ENCODE results near the gene PLXNA4. TPM values are rescaled to one million over a fixed set of nuclear protein-coding genes. Genes with fewer than 3 reads are reported as not detected.
A peak's percentile ranks its signal among the peaks of the same experiment; 100 is the strongest.

Gene PLXNA4
- total and polyA plus RNA-seq, 9 of the 15 experiments (the other 6 are each of a cell fraction or from before 2014, with no cell fraction given), result under 0.01 to 0.09 TPM; not detected in 7

DNA sequence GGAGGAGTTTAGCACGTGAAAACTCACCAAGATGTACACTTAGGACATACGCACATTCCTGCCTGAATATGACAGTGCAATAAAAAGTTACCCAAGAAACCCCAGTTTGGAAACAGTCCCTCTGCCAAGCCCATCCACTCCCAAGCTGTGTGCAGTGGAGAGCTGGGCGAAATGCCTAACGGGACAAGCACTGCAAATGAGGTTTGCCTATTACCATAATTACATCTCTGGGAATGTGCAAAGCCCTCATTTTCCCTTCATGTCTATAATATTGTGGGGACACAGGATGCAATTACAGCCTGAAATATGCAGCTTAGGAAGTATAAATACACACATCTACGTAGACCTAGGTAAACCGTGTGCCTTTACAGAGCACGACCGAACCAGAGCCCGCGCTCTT lies 117.5 kb downstream of the PLXNA4 start:
- in situ Hi-C loops (cut with MboI) (no loop called here), intact Hi-C loops (cut with micrococcal nuclease) (no loop called here)
- no peaks in the 10 kb centered on the region for H3K9me3 ChIP-seq (replicated peaks; ENCODE audit: control insufficient read depth, insufficient read depth, low read depth, low read length)
- no peaks in the 10 kb centered on the region for H3K36me3 ChIP-seq (ENCODE audit: control insufficient read depth, insufficient read depth, low read length)
- H3K27ac ChIP-seq (ENCODE audit: extremely low read depth, low read depth, low read length), result no peak overlapping the region
- no peak overlapping the region for H3K4me2 ChIP-seq (ENCODE audit: insufficient read depth, low read length)
- CTCF ChIA-PET (ENCODE audit: low intra/inter-chr PET ratio), result no interaction called here
- no peaks in the 10 kb centered on the region for H4K20me1 ChIP-seq (replicated peaks; ENCODE audit: control insufficient read depth, insufficient read depth, low read length)
- BruUV-seq (replicated peaks), result no TSS peak
- H3K79me2 ChIP-seq (ENCODE audit: control insufficient read depth, insufficient read depth, low read length), result no peaks in the 10 kb centered on the region
- no peak overlapping the region for H3K9ac ChIP-seq (ENCODE audit: insufficient read depth in 1 of 2, low read depth in 2 of 2, low read length in 2 of 2)
- no peaks in the 10 kb centered on the region for H3K4me1 ChIP-seq (replicated peaks in 1 of 2; ENCODE audit: control insufficient read depth in 2 of 2, insufficient read depth in 2 of 2, low read length in 2 of 2)
- WGBS (ENCODE audit: insufficient coverage, low coverage, missing lambda C conversion rate), result 0% methylated on average over 10 of the region's 10 CpGs
- peak; percentile 46 for FAIRE-seq
- DNase-seq (ENCODE audit: extremely low read depth in 1 of 4, low spot score in 3 of 4), result no peak
- H2AFZ ChIP-seq (ENCODE audit: low read depth, low read length), result no peak overlapping the region
- ATAC-seq, result no peak
- no peak overlapping the region for H3K4me3 ChIP-seq
- peaks cover 8 to 14% of the 10 kb centered on the region in 2 experiments for H3K27me3 ChIP-seq (ENCODE audit: control insufficient read depth in 2 of 2, insufficient read depth in 2 of 2, low read length in 2 of 2)
- POLR2A ChIA-PET, result interaction anchor here (0.6 kb wide), 1 partner anchor 37 kb away, joined by 3 read pairs; no protein-coding TSS in a partner anchor
- H3K9me1 ChIP-seq (ENCODE audit: control insufficient read depth, insufficient read depth, low read length), result no peaks in the 10 kb centered on the region
- TF ChIP-seq ETV5 (CRISPR knock-in tag; IDR thresholded peaks at IDR 0.05; ENCODE audit: low read depth) (no peak), STAT5A (IDR thresholded peaks at IDR 0.05; ENCODE audit: borderline replicate concordance, low read length) (no peak), CREBBP (IDR thresholded peaks at IDR 0.05; ENCODE audit: low read depth, low read length) (no peak), MAFF (IDR thresholded peaks at IDR 0.05; ENCODE audit: low read length) (no peak), BDP1 (IDR thresholded peaks at IDR 0.05; ENCODE audit: insufficient read depth, insufficient read length) (no peak), RHOXF2B (CRISPR knock-in tag; conservative IDR thresholded peaks at IDR 0.05) (no peak), ZNF717 (CRISPR knock-in tag; IDR thresholded peaks at IDR 0.05) (no peak), HNRNPUL1 (IDR thresholded peaks at IDR 0.05; ENCODE audit: low read length) (no peak), FOXJ3 (CRISPR knock-in tag; IDR thresholded peaks at IDR 0.05) (no peak), CBFB (CRISPR knock-in tag; IDR thresholded peaks at IDR 0.05) (no peak), ZNF785 (CRISPR knock-in tag; IDR thresholded peaks at IDR 0.05) (no peak), ZNF551 (CRISPR knock-in tag; IDR thresholded peaks at IDR 0.05) (no peak)
- TF ChIP-seq, protein P1, sequence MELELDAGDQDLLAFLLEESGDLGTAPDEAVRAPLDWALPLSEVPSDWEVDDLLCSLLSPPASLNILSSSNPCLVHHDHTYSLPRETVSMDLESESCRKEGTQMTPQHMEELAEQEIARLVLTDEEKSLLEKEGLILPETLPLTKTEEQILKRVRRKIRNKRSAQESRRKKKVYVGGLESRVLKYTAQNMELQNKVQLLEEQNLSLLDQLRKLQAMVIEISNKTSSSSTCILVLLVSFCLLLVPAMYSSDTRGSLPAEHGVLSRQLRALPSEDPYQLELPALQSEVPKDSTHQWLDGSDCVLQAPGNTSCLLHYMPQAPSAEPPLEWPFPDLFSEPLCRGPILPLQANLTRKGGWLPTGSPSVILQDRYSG (tag; conservative IDR thresholded peaks at IDR 0.05; ENCODE audit: low read depth), result no peak
- TF ChIP-seq, protein P2, sequence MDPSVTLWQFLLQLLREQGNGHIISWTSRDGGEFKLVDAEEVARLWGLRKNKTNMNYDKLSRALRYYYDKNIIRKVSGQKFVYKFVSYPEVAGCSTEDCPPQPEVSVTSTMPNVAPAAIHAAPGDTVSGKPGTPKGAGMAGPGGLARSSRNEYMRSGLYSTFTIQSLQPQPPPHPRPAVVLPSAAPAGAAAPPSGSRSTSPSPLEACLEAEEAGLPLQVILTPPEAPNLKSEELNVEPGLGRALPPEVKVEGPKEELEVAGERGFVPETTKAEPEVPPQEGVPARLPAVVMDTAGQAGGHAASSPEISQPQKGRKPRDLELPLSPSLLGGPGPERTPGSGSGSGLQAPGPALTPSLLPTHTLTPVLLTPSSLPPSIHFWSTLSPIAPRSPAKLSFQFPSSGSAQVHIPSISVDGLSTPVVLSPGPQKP (CRISPR knock-in tag; IDR thresholded peaks at IDR 0.05), result no peak
- TF ChIP-seq, protein P3, sequence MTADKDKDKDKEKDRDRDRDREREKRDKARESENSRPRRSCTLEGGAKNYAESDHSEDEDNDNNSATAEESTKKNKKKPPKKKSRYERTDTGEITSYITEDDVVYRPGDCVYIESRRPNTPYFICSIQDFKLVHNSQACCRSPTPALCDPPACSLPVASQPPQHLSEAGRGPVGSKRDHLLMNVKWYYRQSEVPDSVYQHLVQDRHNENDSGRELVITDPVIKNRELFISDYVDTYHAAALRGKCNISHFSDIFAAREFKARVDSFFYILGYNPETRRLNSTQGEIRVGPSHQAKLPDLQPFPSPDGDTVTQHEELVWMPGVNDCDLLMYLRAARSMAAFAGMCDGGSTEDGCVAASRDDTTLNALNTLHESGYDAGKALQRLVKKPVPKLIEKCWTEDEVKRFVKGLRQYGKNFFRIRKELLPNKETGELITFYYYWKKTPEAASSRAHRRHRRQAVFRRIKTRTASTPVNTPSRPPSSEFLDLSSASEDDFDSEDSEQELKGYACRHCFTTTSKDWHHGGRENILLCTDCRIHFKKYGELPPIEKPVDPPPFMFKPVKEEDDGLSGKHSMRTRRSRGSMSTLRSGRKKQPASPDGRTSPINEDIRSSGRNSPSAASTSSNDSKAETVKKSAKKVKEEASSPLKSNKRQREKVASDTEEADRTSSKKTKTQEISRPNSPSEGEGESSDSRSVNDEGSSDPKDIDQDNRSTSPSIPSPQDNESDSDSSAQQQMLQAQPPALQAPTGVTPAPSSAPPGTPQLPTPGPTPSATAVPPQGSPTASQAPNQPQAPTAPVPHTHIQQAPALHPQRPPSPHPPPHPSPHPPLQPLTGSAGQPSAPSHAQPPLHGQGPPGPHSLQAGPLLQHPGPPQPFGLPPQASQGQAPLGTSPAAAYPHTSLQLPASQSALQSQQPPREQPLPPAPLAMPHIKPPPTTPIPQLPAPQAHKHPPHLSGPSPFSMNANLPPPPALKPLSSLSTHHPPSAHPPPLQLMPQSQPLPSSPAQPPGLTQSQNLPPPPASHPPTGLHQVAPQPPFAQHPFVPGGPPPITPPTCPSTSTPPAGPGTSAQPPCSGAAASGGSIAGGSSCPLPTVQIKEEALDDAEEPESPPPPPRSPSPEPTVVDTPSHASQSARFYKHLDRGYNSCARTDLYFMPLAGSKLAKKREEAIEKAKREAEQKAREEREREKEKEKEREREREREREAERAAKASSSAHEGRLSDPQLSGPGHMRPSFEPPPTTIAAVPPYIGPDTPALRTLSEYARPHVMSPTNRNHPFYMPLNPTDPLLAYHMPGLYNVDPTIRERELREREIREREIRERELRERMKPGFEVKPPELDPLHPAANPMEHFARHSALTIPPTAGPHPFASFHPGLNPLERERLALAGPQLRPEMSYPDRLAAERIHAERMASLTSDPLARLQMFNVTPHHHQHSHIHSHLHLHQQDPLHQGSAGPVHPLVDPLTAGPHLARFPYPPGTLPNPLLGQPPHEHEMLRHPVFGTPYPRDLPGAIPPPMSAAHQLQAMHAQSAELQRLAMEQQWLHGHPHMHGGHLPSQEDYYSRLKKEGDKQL (CRISPR knock-in tag; IDR thresholded peaks at IDR 0.05; ENCODE audit: borderline replicate concordance), result no peak
- TF ChIP-seq, protein P4, sequence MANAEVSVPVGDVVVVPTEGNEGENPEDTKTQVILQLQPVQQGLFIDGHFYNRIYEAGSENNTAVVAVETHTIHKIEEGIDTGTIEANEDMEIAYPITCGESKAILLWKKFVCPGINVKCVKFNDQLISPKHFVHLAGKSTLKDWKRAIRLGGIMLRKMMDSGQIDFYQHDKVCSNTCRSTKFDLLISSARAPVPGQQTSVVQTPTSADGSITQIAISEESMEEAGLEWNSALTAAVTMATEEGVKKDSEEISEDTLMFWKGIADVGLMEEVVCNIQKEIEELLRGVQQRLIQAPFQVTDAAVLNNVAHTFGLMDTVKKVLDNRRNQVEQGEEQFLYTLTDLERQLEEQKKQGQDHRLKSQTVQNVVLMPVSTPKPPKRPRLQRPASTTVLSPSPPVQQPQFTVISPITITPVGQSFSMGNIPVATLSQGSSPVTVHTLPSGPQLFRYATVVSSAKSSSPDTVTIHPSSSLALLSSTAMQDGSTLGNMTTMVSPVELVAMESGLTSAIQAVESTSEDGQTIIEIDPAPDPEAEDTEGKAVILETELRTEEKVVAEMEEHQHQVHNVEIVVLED (CRISPR knock-in tag; IDR thresholded peaks at IDR 0.05), result no peak
